HepG2 (cell line): Measurements from ENCODE around the gene N4BP2L1. TPM values are rescaled to one million over a fixed set of nuclear protein-coding genes. Genes with fewer than 3 reads are reported as not detected.

ENCODE experiments used
- ATAC-seq: fragments of 200-7000 bp; cut with Tn5 transposase; 3 replicates; pipeline ENCODE4 v1.9.1; 2020; ENCODE audit warnings: mild to moderate bottlenecking, moderate library complexity
- BruUV-seq: library from RNA; stranded (reverse); fragments of 400-500 nt; replicated peaks from 2 replicates; lab custom pipeline; 2021; lab: Mats Ljungman, UMichigan
- CTCF ChIA-PET: fragments of 300-600 bp; formaldehyde crosslinking; extraction: SDS; loops from one replicate; lab custom pipeline; 2021; ENCODE audit warnings: low total read pairs, inconsistent platforms, low intra/inter-chr PET ratio; lab: Yijun Ruan, JAX
- POLR2A ChIA-PET: fragments of 350-600 bp; sonication (Branson Sonifier 250); formaldehyde crosslinking; loops from one replicate; lab custom pipeline; 2020; ENCODE audit warnings: antibody characterized with exemption, inconsistent platforms; lab: Yijun Ruan, JAX
- DNase-seq: peaks from one replicate; pipeline ENCODE4 v3.0.0-alpha.2; 2015; ENCODE audit warnings: low spot score
- FAIRE-seq: peaks from 3 replicates; lab custom pipeline; 2011; peaks lifted over from hg19 to GRCh38; lab: Jason Lieb, UNC
- H2AFZ ChIP-seq: one replicate; pipeline ENCODE4 v1.6.1; 2011; ENCODE audit warnings: low read length, inconsistent platforms
- H3K27ac ChIP-seq: fragments of 300-600 bp; 3 replicates; pipeline ENCODE4 v1.8.0; 2011; ENCODE audit warnings: mixed run types, mild to moderate bottlenecking, mixed read lengths, low read length, inconsistent platforms; ENCODE audit not compliant: insufficient read depth; ENCODE audit errors: extremely low read length
- H3K27me3 ChIP-seq, 2 experiments: fragments of 200-600 bp in 1 of 2; 2 replicates in 1 of 2; 3 replicates in 1 of 2; pipeline versions ENCODE4 v1.6.0 to v1.8.0; 2011; ENCODE audit warnings: low read length in 2 of 2, mild to moderate bottlenecking in 2 of 2, moderate library complexity in 2 of 2, inconsistent platforms in 1 of 2; ENCODE audit not compliant: insufficient read depth in 2 of 2, control insufficient read depth in 1 of 2
- H3K36me3 ChIP-seq, 2 experiments: fragments of 200-600 bp in 1 of 2; replicated peaks in 1 of 2; 2 replicates in 1 of 2; 3 replicates in 1 of 2; pipeline versions ENCODE4 v1.5.1 to v1.8.0; 2011; ENCODE audit warnings: low read length in 2 of 2, inconsistent platforms in 1 of 2; ENCODE audit not compliant: insufficient read depth in 2 of 2, control insufficient read depth in 1 of 2
- H3K4me1 ChIP-seq: 2 replicates; pipeline ENCODE4 v1.5.1; 2012; ENCODE audit warnings: low read length, inconsistent platforms; ENCODE audit not compliant: insufficient read depth
- H3K4me2 ChIP-seq: 2 replicates; pipeline ENCODE4 v1.6.0; 2011; ENCODE audit warnings: low read depth, low read length, inconsistent platforms
- H3K4me3 ChIP-seq, 3 experiments: fragments of 200-600 bp in 1 of 3; sonication (generic), shearing (Covaris generic) in 1 of 3; replicated peaks in 1 of 3; 2 replicates each; pipeline ENCODE4 v1.5.1; 2011 to 2016; ENCODE audit warnings: low read length in 3 of 3, inconsistent platforms in 2 of 3, low read depth in 2 of 3, mild to moderate bottlenecking in 2 of 3, control low read depth in 1 of 3, mixed read lengths in 1 of 3; ENCODE audit not compliant: insufficient read depth in 1 of 3
- H3K79me2 ChIP-seq: one replicate; pipeline ENCODE4 v1.6.1; 2011; ENCODE audit warnings: low read length, inconsistent platforms; ENCODE audit not compliant: insufficient read depth
- H3K9ac ChIP-seq: 2 replicates; pipeline ENCODE4 v1.6.0; 2011; ENCODE audit warnings: mild to moderate bottlenecking, low read depth, low read length, inconsistent platforms; ENCODE audit not compliant: insufficient read depth
- H3K9me3 ChIP-seq: 2 replicates; pipeline ENCODE4 v1.5.1; 2012; ENCODE audit warnings: mild to moderate bottlenecking, low read length
- H4K20me1 ChIP-seq: 2 replicates; pipeline ENCODE4 v1.6.0; 2011; ENCODE audit warnings: inconsistent platforms, mild to moderate bottlenecking, low read length, moderate library complexity; ENCODE audit not compliant: insufficient read depth
- E2F1 ChIP-seq: sonication (generic); formaldehyde crosslinking; IDR thresholded peaks from 2 replicates; pipeline ENCODE4 v1.5.0; 2020; ENCODE audit warnings: missing genetic modification reagents
- EED ChIP-seq: sonication (generic); formaldehyde crosslinking; IDR thresholded peaks from 2 replicates; pipeline ENCODE4 v1.5.0; 2020; ENCODE audit warnings: mild to moderate bottlenecking, missing genetic modification reagents
- ETV5 ChIP-seq: IDR thresholded peaks from 2 replicates; pipeline ENCODE4 v1.6.1; 2018; ENCODE audit warnings: missing biosample characterization, missing genetic modification reagents, inconsistent platforms, borderline replicate concordance
- FOXC1 ChIP-seq: sonication (generic); formaldehyde crosslinking; IDR thresholded peaks from 2 replicates; pipeline ENCODE4 v1.8.0; 2022; ENCODE audit warnings: mild to moderate bottlenecking, missing genetic modification reagents, borderline replicate concordance
- IRF9 ChIP-seq: sonication (generic); formaldehyde crosslinking; IDR thresholded peaks from 2 replicates; pipeline ENCODE4 v1.8.0; 2022; ENCODE audit warnings: missing genetic modification reagents, mild to moderate bottlenecking, borderline replicate concordance
- KAT7 ChIP-seq: IDR thresholded peaks from 2 replicates; pipeline ENCODE4 v1.6.1; 2018; ENCODE audit warnings: borderline replicate concordance, missing compliant biosample characterization
- NAIF1 ChIP-seq: sonication (generic); formaldehyde crosslinking; IDR thresholded peaks from 2 replicates; pipeline ENCODE4 v1.5.0; 2020; ENCODE audit warnings: mild to moderate bottlenecking, missing genetic modification reagents, borderline replicate concordance
- PHF5A ChIP-seq: IDR thresholded peaks from one replicate; pipeline ENCODE4 v1.6.1; 2018; ENCODE audit warnings: low read depth, missing genetic modification reagents; ENCODE audit not compliant: unreplicated experiment
- SMC3 ChIP-seq: IDR thresholded peaks from 2 replicates; pipeline ENCODE4 v1.6.1; 2011; ENCODE audit warnings: low read length, improper control_type of control experiment
- ZNF253 ChIP-seq: sonication (generic); formaldehyde crosslinking; IDR thresholded peaks from 2 replicates; pipeline ENCODE4 v1.8.0; 2022; ENCODE audit warnings: mild to moderate bottlenecking, missing genetic modification reagents, borderline replicate concordance
- ZNF280B ChIP-seq: sonication (generic); formaldehyde crosslinking; IDR thresholded peaks from 2 replicates; pipeline ENCODE4 v1.5.0; 2020; ENCODE audit warnings: missing genetic modification reagents, mild to moderate bottlenecking, borderline replicate concordance
- ZNF382 ChIP-seq: sonication (generic); formaldehyde crosslinking; IDR thresholded peaks from 2 replicates; pipeline ENCODE4 v1.5.0; 2020; ENCODE audit warnings: missing genetic modification reagents, mild to moderate bottlenecking, borderline replicate concordance
- ZNF383 ChIP-seq: sonication (generic); formaldehyde crosslinking; IDR thresholded peaks from 2 replicates; pipeline ENCODE4 v1.4.0; 2020; ENCODE audit warnings: missing genetic modification reagents, mild to moderate bottlenecking, borderline replicate concordance
- ZNF513 ChIP-seq: sonication (generic); formaldehyde crosslinking; conservative IDR thresholded peaks from 2 replicates; pipeline ENCODE4 v1.5.0; 2020; ENCODE audit warnings: missing genetic modification reagents
- ZNF530 ChIP-seq: sonication (generic); formaldehyde crosslinking; IDR thresholded peaks from 2 replicates; pipeline ENCODE4 v1.5.0; 2020; ENCODE audit warnings: low read depth, mild to moderate bottlenecking, missing genetic modification reagents
- ZNF546 ChIP-seq: sonication (generic); formaldehyde crosslinking; conservative IDR thresholded peaks from 2 replicates; pipeline ENCODE4 v1.8.1; 2023; ENCODE audit warnings: mild to moderate bottlenecking, missing genetic modification reagents
- ZNF558 ChIP-seq: sonication (generic); formaldehyde crosslinking; IDR thresholded peaks from 2 replicates; pipeline ENCODE4 v1.9.0; 2022; ENCODE audit warnings: mild to moderate bottlenecking, missing genetic modification reagents, borderline replicate concordance
- ZNF616 ChIP-seq: sonication (generic); formaldehyde crosslinking; IDR thresholded peaks from 2 replicates; pipeline ENCODE4 v1.5.0; 2020; ENCODE audit warnings: low read depth, mild to moderate bottlenecking, missing genetic modification reagents
- ZNF772 ChIP-seq: sonication (generic); formaldehyde crosslinking; IDR thresholded peaks from 2 replicates; pipeline ENCODE4 v1.5.0; 2020; ENCODE audit warnings: mild to moderate bottlenecking, missing genetic modification reagents
- WGBS: methylation state at CpG from one replicate; pipeline ENCODE4 v1.1.6; 2017; ENCODE audit warnings: low lambda C conversion rate; 5-methylcytosine and 5-hydroxymethylcytosine counted together
- in situ Hi-C: cut with HindIII; loops from 2 replicates; pipeline ENCODE4 v1.10.0; 2017; ENCODE audit warnings: low pct_unique_long_range_greater_than_20kb; ENCODE audit not compliant: extremely low pct_ligation_motif_present
- intact Hi-C: fragments of 100-400 bp; cut with micrococcal nuclease; formaldehyde crosslinking; loops from one replicate; pipeline ENCODE4 v1.10.0; 2022; ENCODE audit not compliant: unreplicated experiment
- polyA plus RNA-seq, 8 experiments: library from polyadenylated mRNA; depleted of rRNA in 3 of 8; stranded (reverse) in 7 of 8; unstranded in 1 of 8; fragments of >200 nt; fragmentation: Illumina TruSeq in 4 of 8; extraction: Trizol in 4 of 8; gene quantifications; 2 replicates each; pipeline versions ENCODE4 v1.2.1 to v1.2.3, GENCODE V29; 2011 to 2016; ENCODE audit warnings: low read depth in 4 of 8, missing spikeins in 1 of 8, mixed read lengths in 1 of 8; ENCODE audit not compliant: insufficient read depth in 1 of 8
- total RNA-seq, 5 experiments: library from RNA; depleted of rRNA; stranded (reverse); fragments of >200 nt; fragmentation: Illumina TruSeq; extraction: Trizol; gene quantifications; 2 replicates each; pipeline ENCODE4 v1.2.3, GENCODE V29; 2016; ENCODE audit warnings: low read depth in 1 of 5

The N4BP2L1 gene
- total and polyA plus RNA-seq, 2 of the 13 experiments (the other 11 are each of a cell fraction or from before 2014, with no cell fraction given), result 13.2 to 34.5 TPM

GRCh38 chr13:32454886-32455593, 27.1 kb upstream of the N4BP2L1 start:
- Histone ChIP-seq H3K27ac (peak overlapping the region; percentile 54), H3K27me3 (no peaks in the 10 kb centered on the region), H2AFZ (no peak overlapping the region), H3K4me1 (peaks cover 42% of the 10 kb centered on the region), H4K20me1 (no peaks in the 10 kb centered on the region), H3K4me3 (peak overlapping the region in 2 of 3 experiments; percentile 6 to 18; a peak in 2 of 6 replicates), H3K9me3 (peaks cover 21% of the 10 kb centered on the region), H3K4me2 (peak overlapping the region; percentile 62), H3K36me3 (no peaks in the 10 kb centered on the region), H3K79me2 (no peaks in the 10 kb centered on the region), H3K9ac (peak overlapping the region; percentile 41; the same call in 1 of the 2 replicates)
- 29% methylated on average over 4 of the region's 8 CpGs for WGBS
- peak; percentile 80 for DNase-seq
- no peak for FAIRE-seq
- in situ Hi-C loops, result no loop called here
- ChIA-PET POLR2A (interaction anchor here (0.7 to 2.3 kb wide), 2 partner anchors 26 to 27 kb away, joined by 3 to 11 read pairs; partner anchors contain the start of gene N4BP2L1), CTCF (no interaction called here)
- intact Hi-C loops, result no loop called here
- no TSS peak for BruUV-seq
- peak; percentile 97 for ATAC-seq
- no peak for TF ChIP-seq ZNF382 (CRISPR knock-in tag)
- peak; percentile 45; the same call in 1 of the 2 replicates for TF ChIP-seq ZNF253
- no peak for TF ChIP-seq ZNF280B (CRISPR knock-in tag)
- TF ChIP-seq ZNF546 (CRISPR knock-in tag), result no peak
- no peak for TF ChIP-seq ZNF513 (CRISPR knock-in tag)
- no peak for TF ChIP-seq SMC3
- TF ChIP-seq ZNF383 (CRISPR knock-in tag), result no peak
- TF ChIP-seq ZNF530 (CRISPR knock-in tag), result no peak
- TF ChIP-seq EED, result no peak
- TF ChIP-seq KAT7 (CRISPR knock-in tag), result no peak
- TF ChIP-seq E2F1 (CRISPR knock-in tag), result no peak
- no peak for TF ChIP-seq ZNF772 (CRISPR knock-in tag)
- TF ChIP-seq ZNF558 (CRISPR knock-in tag), result no peak
- no peak for TF ChIP-seq PHF5A (CRISPR knock-in tag)
- peak; percentile 68; the same call in 1 of the 2 replicates for TF ChIP-seq ZNF616
- no peak for TF ChIP-seq IRF9 (CRISPR knock-in tag)
- TF ChIP-seq ETV5, result peak; percentile 27; the same call in 1 of the 2 replicates
- TF ChIP-seq NAIF1 (CRISPR knock-in tag), result no peak
- no peak for TF ChIP-seq FOXC1 (CRISPR knock-in tag)
